Measurements from ENCODE around the gene HNRNPU.

DNA sequence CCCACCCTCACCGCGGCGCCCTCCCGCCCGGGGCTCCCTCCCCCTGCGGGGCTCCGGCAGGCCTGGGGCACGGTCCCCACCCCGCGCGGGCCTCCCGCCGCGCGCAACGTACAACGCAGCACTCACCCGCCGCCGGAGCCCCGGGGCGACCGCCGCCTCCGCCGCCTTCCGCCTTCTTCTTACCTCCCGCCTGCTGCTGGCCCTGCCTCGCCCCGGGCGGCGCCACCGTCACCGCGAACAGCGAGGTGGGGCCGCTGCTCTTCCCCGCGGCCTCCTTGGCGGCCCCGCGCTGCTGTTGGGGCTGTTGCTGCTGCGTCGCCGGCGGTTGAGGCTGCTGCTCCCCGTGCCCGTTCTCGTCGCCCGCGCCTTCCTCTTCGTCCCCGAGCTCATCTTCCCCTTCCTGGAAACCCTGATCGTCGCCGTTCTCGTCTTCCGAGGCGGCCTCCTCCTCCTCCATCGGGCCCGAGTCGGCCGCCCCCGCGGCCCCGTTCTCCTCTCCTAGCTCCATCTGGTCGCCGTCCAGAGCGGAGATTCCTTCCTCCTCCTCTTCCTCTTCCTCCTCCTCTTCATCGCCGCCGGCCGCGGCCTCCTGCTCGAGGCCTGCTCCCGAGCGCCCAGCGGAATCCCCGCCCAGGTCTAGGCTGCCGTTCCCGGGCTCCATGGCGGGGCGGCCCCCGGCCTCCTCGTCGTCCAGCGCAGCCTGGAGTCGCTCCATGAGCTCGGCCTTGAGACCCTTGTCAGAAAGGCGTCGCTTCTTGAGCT, 671 bp downstream of the HNRNPU start:
- TF ChIP-seq, protein P1, sequence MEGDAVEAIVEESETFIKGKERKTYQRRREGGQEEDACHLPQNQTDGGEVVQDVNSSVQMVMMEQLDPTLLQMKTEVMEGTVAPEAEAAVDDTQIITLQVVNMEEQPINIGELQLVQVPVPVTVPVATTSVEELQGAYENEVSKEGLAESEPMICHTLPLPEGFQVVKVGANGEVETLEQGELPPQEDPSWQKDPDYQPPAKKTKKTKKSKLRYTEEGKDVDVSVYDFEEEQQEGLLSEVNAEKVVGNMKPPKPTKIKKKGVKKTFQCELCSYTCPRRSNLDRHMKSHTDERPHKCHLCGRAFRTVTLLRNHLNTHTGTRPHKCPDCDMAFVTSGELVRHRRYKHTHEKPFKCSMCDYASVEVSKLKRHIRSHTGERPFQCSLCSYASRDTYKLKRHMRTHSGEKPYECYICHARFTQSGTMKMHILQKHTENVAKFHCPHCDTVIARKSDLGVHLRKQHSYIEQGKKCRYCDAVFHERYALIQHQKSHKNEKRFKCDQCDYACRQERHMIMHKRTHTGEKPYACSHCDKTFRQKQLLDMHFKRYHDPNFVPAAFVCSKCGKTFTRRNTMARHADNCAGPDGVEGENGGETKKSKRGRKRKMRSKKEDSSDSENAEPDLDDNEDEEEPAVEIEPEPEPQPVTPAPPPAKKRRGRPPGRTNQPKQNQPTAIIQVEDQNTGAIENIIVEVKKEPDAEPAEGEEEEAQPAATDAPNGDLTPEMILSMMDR (IDR thresholded peaks at IDR 0.05; ENCODE audit: low read length), result no peak
- no peak for TF ChIP-seq EZH2 (IDR thresholded peaks at IDR 0.05; ENCODE audit: borderline replicate concordance, low read length)

Measured in OCI-LY1 (cell line).